GM12875 (cell line): Measurements from ENCODE around the gene HOXB5.

Experiments used
- H3K4me3 ChIP-seq: one replicate; pipeline ENCODE4 v1.5.1; 2011; ENCODE audit warnings: low read depth, low read length, control low read depth
- CTCF ChIP-seq: IDR thresholded peaks from 2 replicates; pipeline ENCODE4 v1.5.1; 2011; ENCODE audit warnings: low read depth, mild to moderate bottlenecking, control low read depth, inconsistent platforms, low read length, moderate library complexity, borderline replicate concordance; ENCODE audit not compliant: insufficient read depth

Gene HOXB5

GRCh38 chr17:48597778-48598631 is 4.4 kb upstream of the HOXB5 start:
- H3K4me3 ChIP-seq = peak overlapping the region; percentile 52
- TF ChIP-seq CTCF = no peak

GRCh38 chr17:48597528-48597777 is 3.9 kb upstream of the HOXB5 start:
- TF ChIP-seq CTCF = no peak

GRCh38 chr17:48596735-48597527 is 3.4 kb upstream of the HOXB5 start:
- peak overlapping the region; percentile 52 for H3K4me3 ChIP-seq
- TF ChIP-seq CTCF = no peak

More at GRCh38 chr17:48597528-48597777, 3.9 kb upstream of the HOXB5 start:
- peak overlapping the region; percentile 52 for H3K4me3 ChIP-seq

GRCh38 chr17:48596000-48596734 is 2.6 kb upstream of the HOXB5 start:
- peak overlapping the region; percentile 0 for H3K4me3 ChIP-seq
- TF ChIP-seq CTCF = no peak

GRCh38 chr17:48595278-48595999 is 1.9 kb upstream of the HOXB5 start:
- H3K4me3 ChIP-seq = no peak overlapping the region
- TF ChIP-seq CTCF = no peak

- no peak overlapping the region for H3K4me3 ChIP-seq
- no peak for TF ChIP-seq CTCF
Measured at GRCh38 chr17:48594538-48595277, 1.1 kb upstream of the HOXB5 start.
